Neutrophil (primary cell): ENCODE data around the gene MANEA.

Experiments
- H3K27ac ChIP-seq: fragments of 200-600 bp; sonication (generic); 2 replicates; pipeline ENCODE4 v1.5.1; 2016; ENCODE audit warnings: mild to moderate bottlenecking, moderate library complexity
- H3K27me3 ChIP-seq: fragments of 200-600 bp; sonication (generic); 2 replicates; pipeline ENCODE4 v1.6.0; 2016; ENCODE audit warnings: mild to moderate bottlenecking
- H3K36me3 ChIP-seq: fragments of 200-600 bp; sonication (generic); 2 replicates; pipeline ENCODE4 v1.5.1; 2017
- H3K4me1 ChIP-seq, 2 experiments: fragments of 200-600 bp in 1 of 2; sonication (generic) in 1 of 2; 1 replicate in 1 of 2; 2 replicates in 1 of 2; pipeline versions ENCODE4 v1.5.1 to v1.6.1; 2013 to 2016; ENCODE audit warnings: low read depth in 1 of 2, low read length in 1 of 2, mild to moderate bottlenecking in 1 of 2, moderate library complexity in 1 of 2; ENCODE audit not compliant: control insufficient read depth in 1 of 2, insufficient read depth in 1 of 2
- H3K4me3 ChIP-seq, 2 experiments: fragments of 200-600 bp in 1 of 2; sonication (generic) in 1 of 2; 1 replicate in 1 of 2; 2 replicates in 1 of 2; pipeline ENCODE4 v1.5.1; 2013 to 2016; ENCODE audit warnings: low read depth in 1 of 2, low read length in 1 of 2, mild to moderate bottlenecking in 1 of 2, moderate library complexity in 1 of 2
- H3K9me3 ChIP-seq: fragments of 200-600 bp; sonication (generic); 2 replicates; pipeline ENCODE4 v1.5.1; 2016
- TF ChIP-seq, protein P1 (sequence below): fragments of 200-600 bp; sonication (generic); IDR thresholded peaks from 2 replicates; pipeline ENCODE4 v1.5.1; 2016; ENCODE audit warnings: antibody characterized with exemption

The MANEA gene

DNA sequence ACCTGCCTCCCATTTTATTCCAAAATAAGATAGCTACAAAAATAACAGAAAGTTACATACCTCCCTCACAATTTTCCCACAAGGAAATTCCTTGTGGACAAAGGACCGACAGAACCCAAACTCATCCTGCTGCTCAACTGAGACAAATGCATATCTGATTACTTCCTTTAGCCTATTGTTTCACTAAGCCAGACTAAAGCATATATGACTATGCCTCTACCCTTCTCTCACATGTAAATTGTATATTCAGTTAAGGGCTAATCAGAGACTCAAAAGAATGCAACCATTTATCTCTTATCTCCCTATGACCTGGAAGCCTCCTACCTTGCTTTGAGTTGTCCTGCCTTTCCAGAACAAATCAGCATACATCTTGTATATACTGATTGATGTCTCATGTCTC is 72.1 kb downstream of the MANEA start:
- H3K27me3 ChIP-seq = no peaks in the 10 kb centered on the region
- TF ChIP-seq, protein P1, sequence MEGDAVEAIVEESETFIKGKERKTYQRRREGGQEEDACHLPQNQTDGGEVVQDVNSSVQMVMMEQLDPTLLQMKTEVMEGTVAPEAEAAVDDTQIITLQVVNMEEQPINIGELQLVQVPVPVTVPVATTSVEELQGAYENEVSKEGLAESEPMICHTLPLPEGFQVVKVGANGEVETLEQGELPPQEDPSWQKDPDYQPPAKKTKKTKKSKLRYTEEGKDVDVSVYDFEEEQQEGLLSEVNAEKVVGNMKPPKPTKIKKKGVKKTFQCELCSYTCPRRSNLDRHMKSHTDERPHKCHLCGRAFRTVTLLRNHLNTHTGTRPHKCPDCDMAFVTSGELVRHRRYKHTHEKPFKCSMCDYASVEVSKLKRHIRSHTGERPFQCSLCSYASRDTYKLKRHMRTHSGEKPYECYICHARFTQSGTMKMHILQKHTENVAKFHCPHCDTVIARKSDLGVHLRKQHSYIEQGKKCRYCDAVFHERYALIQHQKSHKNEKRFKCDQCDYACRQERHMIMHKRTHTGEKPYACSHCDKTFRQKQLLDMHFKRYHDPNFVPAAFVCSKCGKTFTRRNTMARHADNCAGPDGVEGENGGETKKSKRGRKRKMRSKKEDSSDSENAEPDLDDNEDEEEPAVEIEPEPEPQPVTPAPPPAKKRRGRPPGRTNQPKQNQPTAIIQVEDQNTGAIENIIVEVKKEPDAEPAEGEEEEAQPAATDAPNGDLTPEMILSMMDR = no peak
- no peak overlapping the region for H3K4me3 ChIP-seq
- no peaks in the 10 kb centered on the region for H3K4me1 ChIP-seq
- no peaks in the 10 kb centered on the region for H3K9me3 ChIP-seq
- no peak overlapping the region for H3K27ac ChIP-seq
- no peaks in the 10 kb centered on the region for H3K36me3 ChIP-seq

DNA sequence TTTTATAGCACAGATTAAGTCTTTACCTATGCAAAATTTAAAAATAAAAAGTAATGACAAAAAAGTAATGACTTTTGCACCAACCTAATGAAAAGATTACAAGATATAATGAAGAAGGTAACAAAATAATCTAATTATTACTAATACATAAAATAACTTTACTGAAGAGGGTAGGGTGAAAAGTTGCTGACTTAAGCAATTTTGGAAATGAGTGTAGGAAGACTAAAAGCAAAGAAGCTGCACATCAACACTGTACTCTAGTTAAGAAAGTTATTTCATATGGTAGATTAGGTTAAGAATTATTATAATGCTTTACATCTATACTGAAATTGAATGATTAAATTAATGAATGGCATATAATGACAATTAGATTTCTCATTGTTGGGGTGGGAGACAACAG is 76.8 kb downstream of the MANEA start:
- TF ChIP-seq, protein P1 = no peak
- no peaks in the 10 kb centered on the region for H3K27me3 ChIP-seq
- no peak overlapping the region for H3K27ac ChIP-seq
- no peak overlapping the region for H3K4me3 ChIP-seq
- H3K9me3 ChIP-seq = no peaks in the 10 kb centered on the region
- no peaks in the 10 kb centered on the region for H3K4me1 ChIP-seq
- H3K36me3 ChIP-seq = no peaks in the 10 kb centered on the region

DNA sequence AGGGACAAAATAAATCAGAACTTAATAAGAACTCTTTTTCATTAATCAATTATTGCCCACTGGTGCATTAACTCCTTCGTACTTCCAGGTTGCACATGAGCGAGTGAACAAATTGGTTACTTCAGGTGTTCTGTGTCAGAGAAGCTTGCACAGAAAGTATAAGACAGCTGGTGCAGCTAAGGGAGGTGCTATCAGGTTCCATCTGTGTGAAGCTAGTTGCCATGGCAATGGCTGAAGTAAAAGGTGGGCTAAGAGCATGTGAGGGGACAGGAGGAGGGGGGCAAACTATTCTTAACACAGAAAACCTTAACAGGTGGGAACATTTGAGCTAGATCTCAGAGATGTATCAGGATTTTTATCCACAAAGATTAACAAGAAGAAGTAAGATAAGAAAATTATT is 81.6 kb downstream of the MANEA start:
- Histone ChIP-seq H3K4me1 (no peaks in the 10 kb centered on the region), H3K36me3 (no peaks in the 10 kb centered on the region), H3K27ac (no peak overlapping the region), H3K9me3 (no peaks in the 10 kb centered on the region), H3K27me3 (no peaks in the 10 kb centered on the region), H3K4me3 (no peak overlapping the region)
- TF ChIP-seq, protein P1 = no peak
